HEK293 (cell line): ENCODE data around the gene CPN1.
"Not testable (repeated sequence)": the region's sequence is repeated elsewhere in the genome, so short reads cannot be mapped to it uniquely, and the experiment has no call there.

Experiments
- CTCF ChIP-seq: fragments of 450-650 bp; formaldehyde crosslinking; IDR thresholded peaks from 2 replicates; pipeline ENCODE4 v1.5.1; 2016; ENCODE audit warnings: missing biosample characterization, missing genetic modification characterization
- REPIN1 ChIP-seq: fragments of 450-650 bp; formaldehyde crosslinking; IDR thresholded peaks from 2 replicates; pipeline ENCODE4 v1.5.1; 2017; ENCODE audit warnings: missing biosample characterization, missing genetic modification characterization, low read depth
- ZNF114 ChIP-seq: fragments of 450-650 bp; formaldehyde crosslinking; IDR thresholded peaks from 2 replicates; pipeline ENCODE4 v1.5.0; 2017; ENCODE audit warnings: missing biosample characterization, missing genetic modification characterization
- ZSCAN4 ChIP-seq: fragments of 450-650 bp; formaldehyde crosslinking; IDR thresholded peaks from 2 replicates; pipeline ENCODE4 v1.5.1; 2017; ENCODE audit warnings: missing biosample characterization, missing genetic modification characterization
- TF ChIP-seq, protein P1 (sequence below): sonication (generic); formaldehyde crosslinking; IDR thresholded peaks from 2 replicates; pipeline ENCODE4 v1.8.1; 2022; ENCODE audit warnings: mild to moderate bottlenecking, moderate library complexity, missing genetic modification reagents
- TF ChIP-seq, protein P2 (sequence below): fragments of 450-650 bp; formaldehyde crosslinking; IDR thresholded peaks from 2 replicates; pipeline ENCODE4 v1.5.1; 2016; ENCODE audit warnings: missing biosample characterization, missing genetic modification characterization, low read depth
- TF ChIP-seq, protein P3 (sequence below): fragments of 450-650 bp; formaldehyde crosslinking; IDR thresholded peaks from 2 replicates; pipeline ENCODE4 v1.5.1; 2016; ENCODE audit warnings: missing biosample characterization, missing genetic modification characterization

GRCh38 chr10:100086708-100087107, 5.0 kb upstream of the CPN1 start:
- not testable (repeated sequence) for TF ChIP-seq REPIN1 (tag by site-specific recombination); CTCF; ZSCAN4 (tag by site-specific recombination); ZNF114 (tag by site-specific recombination)
- TF ChIP-seq, protein P1, sequence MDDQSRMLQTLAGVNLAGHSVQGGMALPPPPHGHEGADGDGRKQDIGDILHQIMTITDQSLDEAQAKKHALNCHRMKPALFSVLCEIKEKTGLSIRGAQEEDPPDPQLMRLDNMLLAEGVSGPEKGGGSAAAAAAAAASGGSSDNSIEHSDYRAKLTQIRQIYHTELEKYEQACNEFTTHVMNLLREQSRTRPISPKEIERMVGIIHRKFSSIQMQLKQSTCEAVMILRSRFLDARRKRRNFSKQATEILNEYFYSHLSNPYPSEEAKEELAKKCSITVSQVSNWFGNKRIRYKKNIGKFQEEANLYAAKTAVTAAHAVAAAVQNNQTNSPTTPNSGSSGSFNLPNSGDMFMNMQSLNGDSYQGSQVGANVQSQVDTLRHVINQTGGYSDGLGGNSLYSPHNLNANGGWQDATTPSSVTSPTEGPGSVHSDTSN (CRISPR knock-in tag), result not testable (repeated sequence)
- TF ChIP-seq, protein P2, sequence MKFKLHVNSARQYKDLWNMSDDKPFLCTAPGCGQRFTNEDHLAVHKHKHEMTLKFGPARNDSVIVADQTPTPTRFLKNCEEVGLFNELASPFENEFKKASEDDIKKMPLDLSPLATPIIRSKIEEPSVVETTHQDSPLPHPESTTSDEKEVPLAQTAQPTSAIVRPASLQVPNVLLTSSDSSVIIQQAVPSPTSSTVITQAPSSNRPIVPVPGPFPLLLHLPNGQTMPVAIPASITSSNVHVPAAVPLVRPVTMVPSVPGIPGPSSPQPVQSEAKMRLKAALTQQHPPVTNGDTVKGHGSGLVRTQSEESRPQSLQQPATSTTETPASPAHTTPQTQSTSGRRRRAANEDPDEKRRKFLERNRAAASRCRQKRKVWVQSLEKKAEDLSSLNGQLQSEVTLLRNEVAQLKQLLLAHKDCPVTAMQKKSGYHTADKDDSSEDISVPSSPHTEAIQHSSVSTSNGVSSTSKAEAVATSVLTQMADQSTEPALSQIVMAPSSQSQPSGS (tag by site-specific recombination), result not testable (repeated sequence)
- TF ChIP-seq, protein P3, sequence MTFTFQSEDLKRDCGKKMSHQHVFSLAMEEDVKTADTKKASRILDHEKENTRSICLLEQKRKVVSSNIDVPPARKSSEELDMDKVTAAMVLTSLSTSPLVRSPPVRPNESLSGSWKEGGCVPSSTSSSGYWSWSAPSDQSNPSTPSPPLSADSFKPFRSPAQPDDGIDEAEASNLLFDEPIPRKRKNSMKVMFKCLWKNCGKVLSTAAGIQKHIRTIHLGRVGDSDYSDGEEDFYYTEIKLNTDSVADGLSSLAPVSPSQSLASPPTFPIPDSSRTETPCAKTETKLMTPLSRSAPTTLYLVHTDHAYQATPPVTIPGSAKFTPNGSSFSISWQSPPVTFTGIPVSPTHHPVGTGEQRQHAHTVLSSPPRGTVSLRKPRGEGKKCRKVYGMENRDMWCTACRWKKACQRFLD (tag by site-specific recombination), result not testable (repeated sequence)
